HL-60 (cell line): ENCODE results near the gene BMP2.

Experiments
- DNase-seq, 2 experiments: peaks; one replicate each; pipeline ENCODE4 v3.0.0-alpha.2; 2010 to 2020; ENCODE audit warnings: low read depth in 1 of 2, low spot score in 1 of 2
- H3K27ac ChIP-seq: fragments of 250-450 bp; sonication (Bioruptor Pico); replicated peaks from 2 replicates; pipeline ENCODE4 v1.5.1; 2020; ENCODE audit warnings: mild to moderate bottlenecking, moderate library complexity
- H3K27me3 ChIP-seq: fragments of 250-450 bp; sonication (Bioruptor Pico); 2 replicates; pipeline ENCODE4 v1.5.1; 2021; ENCODE audit warnings: mild to moderate bottlenecking, moderate library complexity; ENCODE audit not compliant: insufficient read depth, poor library complexity, severe bottlenecking
- H3K4me3 ChIP-seq: replicated peaks from 2 replicates; pipeline ENCODE4 v1.5.1; 2011; ENCODE audit warnings: mild to moderate bottlenecking, control low read depth, low read length; ENCODE audit not compliant: insufficient read depth
- CTCF ChIP-seq: IDR thresholded peaks from one replicate; pipeline ENCODE4 v1.5.1; 2011; ENCODE audit warnings: low read length, control low read depth, inconsistent platforms; ENCODE audit not compliant: insufficient read depth
- GABPA ChIP-seq: IDR thresholded peaks from 2 replicates; pipeline ENCODE4 v1.6.1; 2012; ENCODE audit warnings: low read depth
- POLR2AphosphoS5 ChIP-seq: IDR thresholded peaks from 2 replicates; pipeline ENCODE4 v1.6.1; 2012; ENCODE audit warnings: low read depth
- SPI1 ChIP-seq: IDR thresholded peaks from 2 replicates; pipeline ENCODE4 v1.6.1; 2012; ENCODE audit warnings: low read depth, mild to moderate bottlenecking, borderline replicate concordance
- TF ChIP-seq, protein P1 (sequence below): IDR thresholded peaks from 2 replicates; pipeline ENCODE4 v1.6.1; 2012; ENCODE audit warnings: low read depth; ENCODE audit not compliant: insufficient replicate concordance

Gene BMP2

DNA sequence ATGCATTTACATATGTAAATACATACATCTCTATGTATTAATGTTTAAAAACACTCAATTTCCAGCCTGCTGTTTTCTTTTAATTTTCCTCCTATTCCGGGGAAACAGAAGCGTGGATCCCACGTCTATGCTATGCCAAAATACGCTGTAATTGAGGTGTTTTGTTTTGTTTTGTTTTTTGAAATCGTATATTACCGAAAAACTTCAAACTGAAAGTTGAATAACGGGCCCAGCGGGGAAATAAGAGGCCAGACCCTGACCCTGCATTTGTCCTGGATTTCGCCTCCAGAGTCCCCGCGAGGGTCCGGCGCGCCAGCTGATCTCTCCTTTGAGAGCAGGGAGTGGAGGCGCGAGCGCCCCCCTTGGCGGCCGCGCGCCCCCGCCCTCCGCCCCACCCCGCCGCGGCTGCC is 355 bp upstream of the BMP2 start:
- no peak for DNase-seq
- H3K27me3 ChIP-seq: peaks cover 38% of the 10 kb centered on the region
- H3K27ac ChIP-seq: no peak overlapping the region
- H3K4me3 ChIP-seq: peak overlapping the region; percentile 42
- TF ChIP-seq SPI1: no peak

- Histone ChIP-seq H3K27ac (no peak overlapping the region), H3K4me3 (peak overlapping the region; percentile 42), H3K27me3 (peaks cover 40% of the 10 kb centered on the region)
- DNase-seq: peak in 1 of 2 experiments; percentile 9
- TF ChIP-seq, protein P1, sequence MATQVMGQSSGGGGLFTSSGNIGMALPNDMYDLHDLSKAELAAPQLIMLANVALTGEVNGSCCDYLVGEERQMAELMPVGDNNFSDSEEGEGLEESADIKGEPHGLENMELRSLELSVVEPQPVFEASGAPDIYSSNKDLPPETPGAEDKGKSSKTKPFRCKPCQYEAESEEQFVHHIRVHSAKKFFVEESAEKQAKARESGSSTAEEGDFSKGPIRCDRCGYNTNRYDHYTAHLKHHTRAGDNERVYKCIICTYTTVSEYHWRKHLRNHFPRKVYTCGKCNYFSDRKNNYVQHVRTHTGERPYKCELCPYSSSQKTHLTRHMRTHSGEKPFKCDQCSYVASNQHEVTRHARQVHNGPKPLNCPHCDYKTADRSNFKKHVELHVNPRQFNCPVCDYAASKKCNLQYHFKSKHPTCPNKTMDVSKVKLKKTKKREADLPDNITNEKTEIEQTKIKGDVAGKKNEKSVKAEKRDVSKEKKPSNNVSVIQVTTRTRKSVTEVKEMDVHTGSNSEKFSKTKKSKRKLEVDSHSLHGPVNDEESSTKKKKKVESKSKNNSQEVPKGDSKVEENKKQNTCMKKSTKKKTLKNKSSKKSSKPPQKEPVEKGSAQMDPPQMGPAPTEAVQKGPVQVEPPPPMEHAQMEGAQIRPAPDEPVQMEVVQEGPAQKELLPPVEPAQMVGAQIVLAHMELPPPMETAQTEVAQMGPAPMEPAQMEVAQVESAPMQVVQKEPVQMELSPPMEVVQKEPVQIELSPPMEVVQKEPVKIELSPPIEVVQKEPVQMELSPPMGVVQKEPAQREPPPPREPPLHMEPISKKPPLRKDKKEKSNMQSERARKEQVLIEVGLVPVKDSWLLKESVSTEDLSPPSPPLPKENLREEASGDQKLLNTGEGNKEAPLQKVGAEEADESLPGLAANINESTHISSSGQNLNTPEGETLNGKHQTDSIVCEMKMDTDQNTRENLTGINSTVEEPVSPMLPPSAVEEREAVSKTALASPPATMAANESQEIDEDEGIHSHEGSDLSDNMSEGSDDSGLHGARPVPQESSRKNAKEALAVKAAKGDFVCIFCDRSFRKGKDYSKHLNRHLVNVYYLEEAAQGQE: no peak
- TF ChIP-seq SPI1 (no peak), CTCF (no peak), GABPA (no peak), POLR2AphosphoS5 (no peak)
Measured at GRCh38 chr20:6768228-6769140, 998 bp downstream of the BMP2 start.

DNA sequence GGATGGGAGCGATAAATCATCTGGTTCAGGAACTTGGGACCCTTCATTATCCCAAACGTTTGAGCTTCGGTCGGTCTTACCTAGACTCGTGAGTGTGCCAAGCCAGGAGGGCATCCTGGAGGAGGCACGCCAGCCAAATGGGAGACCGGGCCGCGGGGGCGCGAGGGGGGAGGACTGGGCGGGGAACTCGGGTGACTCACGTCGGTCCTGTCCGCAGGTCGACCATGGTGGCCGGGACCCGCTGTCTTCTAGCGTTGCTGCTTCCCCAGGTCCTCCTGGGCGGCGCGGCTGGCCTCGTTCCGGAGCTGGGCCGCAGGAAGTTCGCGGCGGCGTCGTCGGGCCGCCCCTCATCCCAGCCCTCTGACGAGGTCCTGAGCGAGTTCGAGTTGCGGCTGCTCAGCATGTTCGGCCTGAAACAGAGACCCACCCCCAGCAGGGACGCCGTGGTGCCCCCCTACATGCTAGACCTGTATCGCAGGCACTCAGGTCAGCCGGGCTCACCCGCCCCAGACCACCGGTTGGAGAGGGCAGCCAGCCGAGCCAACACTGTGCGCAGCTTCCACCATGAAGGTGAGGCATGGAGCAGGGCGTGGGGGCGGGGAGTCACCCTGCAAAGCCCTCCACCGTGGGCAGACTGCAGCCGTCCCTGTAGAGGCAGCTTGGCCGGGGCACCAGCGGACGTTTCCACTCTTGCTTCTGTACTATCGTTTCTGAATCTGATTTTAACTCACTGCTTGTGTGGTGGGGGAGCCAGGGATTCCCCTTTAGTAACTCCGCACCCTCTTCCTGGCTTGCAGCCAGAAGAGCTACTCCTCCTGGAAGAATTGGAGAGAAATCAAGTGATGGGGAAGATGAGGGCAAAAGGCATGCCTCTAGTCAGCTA is 2.7 kb downstream of the BMP2 start:
- H3K27ac ChIP-seq: no peak overlapping the region
- TF ChIP-seq, protein P1: no peak
- no peak for TF ChIP-seq CTCF
- no peak for TF ChIP-seq SPI1
- no peak for TF ChIP-seq GABPA
- no peak for TF ChIP-seq POLR2AphosphoS5
- DNase-seq: no peak
- H3K27me3 ChIP-seq: peaks cover 40% of the 10 kb centered on the region
- H3K4me3 ChIP-seq: no peak overlapping the region

- H3K27ac ChIP-seq: no peak overlapping the region
- peaks cover 43% of the 10 kb centered on the region for H3K27me3 ChIP-seq
- TF ChIP-seq GABPA: no peak
- TF ChIP-seq CTCF: no peak
- TF ChIP-seq, protein P1: no peak
- no peak overlapping the region for H3K4me3 ChIP-seq
- no peak for DNase-seq
Measured at GRCh38 chr20:6770786-6771100, 3.3 kb downstream of the BMP2 start.
